Measurements from ENCODE around the gene RPL13.

DNA sequence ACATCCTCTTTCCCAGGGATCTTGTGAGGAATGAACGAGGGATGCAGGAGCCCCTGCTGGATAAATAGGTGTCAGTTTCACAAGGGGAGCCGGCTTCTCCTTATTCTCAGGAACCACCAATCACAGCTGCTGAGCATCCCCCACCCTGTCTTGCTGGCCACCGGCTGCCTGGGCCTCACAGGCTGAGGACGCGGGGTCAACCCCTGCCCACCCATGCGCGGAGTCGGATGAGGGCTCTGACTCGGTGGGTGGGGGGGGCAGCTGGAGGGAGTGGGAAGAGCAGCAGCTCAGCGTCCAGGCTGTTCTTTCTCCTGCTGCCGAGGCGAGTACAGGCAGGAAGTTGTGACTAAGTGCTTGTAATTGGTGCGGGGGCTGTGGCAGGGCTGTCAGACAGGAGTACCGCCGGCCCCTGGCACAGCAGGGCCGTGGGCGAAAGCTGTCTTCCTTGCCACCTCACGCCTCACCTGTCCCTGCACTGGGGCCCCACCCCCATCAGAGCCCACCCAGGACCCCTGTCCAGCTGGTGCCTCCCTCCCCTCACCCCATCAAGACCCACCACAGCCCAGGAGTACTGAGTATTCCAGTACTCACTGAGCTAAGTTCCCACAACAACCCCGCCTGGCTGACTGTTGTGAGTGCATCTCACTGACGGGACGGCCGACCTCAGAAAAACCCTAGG lies 41.9 kb downstream of the RPL13 start:
- TF ChIP-seq EZH2phosphoT487 (IDR thresholded peaks at IDR 0.05; ENCODE audit: borderline replicate concordance, low read length) = no peak
- TF ChIP-seq, protein P1, sequence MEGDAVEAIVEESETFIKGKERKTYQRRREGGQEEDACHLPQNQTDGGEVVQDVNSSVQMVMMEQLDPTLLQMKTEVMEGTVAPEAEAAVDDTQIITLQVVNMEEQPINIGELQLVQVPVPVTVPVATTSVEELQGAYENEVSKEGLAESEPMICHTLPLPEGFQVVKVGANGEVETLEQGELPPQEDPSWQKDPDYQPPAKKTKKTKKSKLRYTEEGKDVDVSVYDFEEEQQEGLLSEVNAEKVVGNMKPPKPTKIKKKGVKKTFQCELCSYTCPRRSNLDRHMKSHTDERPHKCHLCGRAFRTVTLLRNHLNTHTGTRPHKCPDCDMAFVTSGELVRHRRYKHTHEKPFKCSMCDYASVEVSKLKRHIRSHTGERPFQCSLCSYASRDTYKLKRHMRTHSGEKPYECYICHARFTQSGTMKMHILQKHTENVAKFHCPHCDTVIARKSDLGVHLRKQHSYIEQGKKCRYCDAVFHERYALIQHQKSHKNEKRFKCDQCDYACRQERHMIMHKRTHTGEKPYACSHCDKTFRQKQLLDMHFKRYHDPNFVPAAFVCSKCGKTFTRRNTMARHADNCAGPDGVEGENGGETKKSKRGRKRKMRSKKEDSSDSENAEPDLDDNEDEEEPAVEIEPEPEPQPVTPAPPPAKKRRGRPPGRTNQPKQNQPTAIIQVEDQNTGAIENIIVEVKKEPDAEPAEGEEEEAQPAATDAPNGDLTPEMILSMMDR (IDR thresholded peaks at IDR 0.05; ENCODE audit: low read depth, low read length, poor library complexity, severe bottlenecking) = no peak
